GM18861 (cell line): ENCODE data around the gene SIPA1L3.
A peak's percentile ranks its signal among the peaks of the same experiment; 100 is the strongest.
"Not testable (repeated sequence)": the region's sequence is repeated elsewhere in the genome, so short reads cannot be mapped to it uniquely, and the experiment has no call there.

ENCODE experiments used
- ATAC-seq: cut with Tn5 transposase; IDR thresholded peaks from one replicate; pipeline ENCODE4 v1.9.1; 2021; ENCODE audit not compliant: unreplicated experiment

The SIPA1L3 gene

DNA sequence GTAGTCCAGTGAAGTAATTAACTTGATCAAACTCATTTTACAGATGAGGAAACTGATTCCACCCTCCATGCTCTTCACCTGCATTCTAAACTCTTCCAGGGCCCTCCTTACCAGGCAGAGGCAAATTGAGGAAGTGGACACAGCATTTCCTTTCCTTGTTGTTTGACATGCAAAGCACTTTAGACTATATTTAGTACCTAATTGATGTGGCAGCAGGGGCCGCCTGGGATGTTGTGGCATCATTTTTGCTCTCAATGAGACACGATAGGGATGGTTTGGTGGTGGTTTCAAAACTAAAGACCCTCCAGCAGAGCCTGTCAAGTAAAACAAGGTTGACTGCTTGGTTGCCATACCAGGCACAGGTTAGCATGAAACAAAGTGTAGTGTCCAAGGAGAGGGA lies 7.9 kb downstream of the SIPA1L3 start:
- peak; percentile 56 for ATAC-seq

DNA sequence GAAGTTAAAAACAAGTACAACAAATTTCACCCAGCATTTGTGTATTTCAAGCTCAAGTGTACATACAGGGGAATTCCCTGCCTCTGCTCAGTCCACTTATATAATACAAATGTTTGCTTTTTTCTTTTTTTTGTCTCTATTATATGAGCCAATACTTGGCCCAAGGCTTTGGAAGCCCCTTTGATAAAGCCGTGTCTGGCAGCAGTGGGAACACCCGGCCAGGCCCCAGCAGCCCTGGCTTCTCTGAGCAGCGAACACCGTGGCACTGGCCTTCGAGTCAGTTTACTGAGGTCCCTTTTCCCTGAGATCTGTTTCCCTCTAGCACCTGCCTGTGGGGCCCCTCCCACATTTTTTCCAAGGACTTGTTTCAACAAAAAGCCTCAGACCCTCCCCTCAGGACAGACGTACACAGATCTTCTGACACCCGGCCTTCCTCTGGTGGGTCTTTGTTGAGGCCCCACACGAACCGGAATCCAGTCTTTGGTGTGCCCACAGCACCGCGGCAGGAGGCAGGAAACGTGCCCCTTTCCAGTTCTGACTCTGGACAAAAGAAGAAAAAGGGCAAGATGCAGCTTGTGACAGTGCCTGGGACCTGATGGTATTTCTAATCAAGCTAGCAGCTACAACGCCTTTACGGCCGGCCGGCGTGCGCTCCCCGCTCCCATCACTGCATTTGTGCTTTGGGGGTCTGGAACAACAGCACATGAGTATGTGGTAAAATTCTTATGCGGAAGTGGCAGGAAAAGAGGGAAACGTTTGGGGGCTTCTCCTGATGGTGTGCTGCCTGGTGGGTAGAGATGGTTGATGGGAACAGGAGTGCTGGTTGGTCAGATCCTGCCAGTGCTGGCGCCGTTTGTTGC lies 13.8 kb downstream of the SIPA1L3 start:
- no peak for ATAC-seq

- ATAC-seq: not testable (repeated sequence)
These were observed 17.6 kb downstream of the SIPA1L3 start for GRCh38 chr19:37924573-37924972.

- ATAC-seq: no peak
These were observed 18.2 kb downstream of the SIPA1L3 start for GRCh38 chr19:37925212-37925611.

DNA sequence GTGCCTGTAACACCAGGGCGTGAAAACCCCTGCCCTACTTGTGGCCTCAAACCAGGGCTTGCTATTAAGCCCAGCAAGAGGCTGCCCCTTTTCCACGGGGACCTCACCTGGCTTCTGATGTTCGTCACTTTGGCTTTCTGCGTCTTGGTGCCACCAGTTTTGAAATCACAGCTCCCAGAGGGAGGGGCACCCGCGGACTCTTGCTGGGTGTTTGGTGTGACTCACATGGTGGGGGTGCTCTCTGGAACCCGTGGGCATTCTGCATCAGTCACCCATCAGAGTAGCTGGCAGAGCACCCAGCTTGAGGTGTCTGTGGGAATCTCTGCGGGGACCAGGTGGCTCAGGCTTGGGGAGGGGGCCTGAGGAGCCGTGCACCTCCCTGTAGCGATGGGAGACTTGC lies 19.2 kb downstream of the SIPA1L3 start:
- no peak for ATAC-seq

GRCh38 chr19:37926711-37927110 lies 19.7 kb downstream of the SIPA1L3 start:
- ATAC-seq: no peak

- peak; percentile 50 for ATAC-seq
These were observed 21.7 kb downstream of the SIPA1L3 start for GRCh38 chr19:37928527-37929286.

DNA sequence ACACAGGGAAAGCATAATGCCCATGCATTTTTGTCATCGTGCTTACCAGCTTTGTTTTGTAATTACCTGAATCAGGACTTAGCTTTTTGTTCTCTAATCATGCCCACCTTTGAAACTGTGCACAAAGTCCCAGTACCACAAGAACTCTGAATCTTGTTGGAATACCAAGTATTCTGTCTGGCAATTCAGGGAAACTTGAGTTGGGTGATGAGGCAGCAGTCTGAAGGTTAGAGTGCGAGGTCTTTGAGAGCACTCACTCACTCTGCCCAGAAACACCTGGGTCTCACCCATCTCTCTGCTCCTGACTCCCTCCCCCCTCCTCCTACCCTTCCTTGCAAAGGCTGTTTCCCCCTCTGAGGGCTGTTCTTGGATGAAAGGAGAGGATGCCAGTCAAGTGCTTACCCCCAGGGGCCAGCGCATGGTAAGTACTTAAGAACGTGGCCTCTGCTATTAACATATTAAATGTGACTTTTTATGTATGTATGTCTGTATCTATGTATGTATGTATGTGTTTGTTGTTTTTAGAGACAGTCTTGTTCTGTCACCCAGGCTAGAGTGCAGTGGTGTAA lies 22.4 kb downstream of the SIPA1L3 start:
- no peak for ATAC-seq

DNA sequence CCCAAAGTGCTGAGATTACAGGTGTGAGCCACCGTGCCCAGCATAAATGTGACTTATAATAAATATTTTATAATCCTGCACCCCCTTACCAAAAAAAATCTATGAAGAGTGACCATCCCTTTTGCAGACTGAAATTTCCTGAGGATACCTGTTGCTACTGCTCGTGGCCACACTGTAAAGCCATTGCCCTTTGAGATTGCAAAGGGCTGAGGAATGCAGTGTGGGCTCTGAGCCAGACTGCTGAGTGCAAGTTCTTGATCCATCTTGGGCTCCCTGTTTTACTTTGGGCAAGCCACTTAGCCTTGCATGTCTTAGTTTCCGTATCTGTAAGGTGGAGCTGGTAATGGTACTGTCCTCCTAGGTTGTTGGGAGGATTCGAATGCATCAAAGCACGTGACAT lies 23.4 kb downstream of the SIPA1L3 start:
- ATAC-seq: no peak

DNA sequence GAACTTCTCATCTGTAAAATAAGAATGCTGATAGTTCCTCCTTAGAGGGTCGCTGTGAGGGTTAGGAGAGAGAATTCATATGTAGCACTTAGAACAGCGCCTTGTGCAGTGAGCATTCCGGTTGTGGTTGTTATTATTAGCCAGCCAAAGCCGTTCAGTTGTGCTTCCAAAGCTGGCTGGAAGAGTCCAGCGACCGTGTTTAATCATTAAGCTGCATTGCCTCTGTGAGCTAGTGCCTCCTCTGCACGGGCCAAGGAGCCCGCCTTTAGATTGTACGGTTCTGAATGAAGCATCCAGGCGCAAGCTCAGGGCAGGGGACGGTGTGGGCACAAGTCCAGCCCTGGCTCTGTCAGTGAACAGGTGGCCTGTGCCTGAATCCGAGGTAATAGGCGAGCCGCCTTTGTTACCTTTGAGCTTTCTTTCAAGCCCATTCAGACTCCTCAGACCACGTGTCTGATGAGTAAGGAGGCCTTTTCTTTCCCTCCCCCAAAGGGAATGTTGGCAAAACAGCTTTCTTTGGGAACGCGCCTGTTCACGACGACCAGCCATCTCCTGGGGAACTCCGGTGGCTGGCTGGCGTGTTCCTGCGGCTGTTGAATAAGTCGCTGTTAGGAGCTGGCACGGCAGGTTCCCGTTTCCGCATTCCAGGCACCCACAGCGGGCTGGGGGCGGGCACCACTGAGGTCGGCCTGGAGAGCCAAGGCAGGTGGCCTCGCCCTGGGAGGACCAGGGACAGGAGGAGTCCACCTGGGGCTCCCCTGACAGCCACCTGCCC lies 25.1 kb downstream of the SIPA1L3 start:
- ATAC-seq: peak; percentile 35

DNA sequence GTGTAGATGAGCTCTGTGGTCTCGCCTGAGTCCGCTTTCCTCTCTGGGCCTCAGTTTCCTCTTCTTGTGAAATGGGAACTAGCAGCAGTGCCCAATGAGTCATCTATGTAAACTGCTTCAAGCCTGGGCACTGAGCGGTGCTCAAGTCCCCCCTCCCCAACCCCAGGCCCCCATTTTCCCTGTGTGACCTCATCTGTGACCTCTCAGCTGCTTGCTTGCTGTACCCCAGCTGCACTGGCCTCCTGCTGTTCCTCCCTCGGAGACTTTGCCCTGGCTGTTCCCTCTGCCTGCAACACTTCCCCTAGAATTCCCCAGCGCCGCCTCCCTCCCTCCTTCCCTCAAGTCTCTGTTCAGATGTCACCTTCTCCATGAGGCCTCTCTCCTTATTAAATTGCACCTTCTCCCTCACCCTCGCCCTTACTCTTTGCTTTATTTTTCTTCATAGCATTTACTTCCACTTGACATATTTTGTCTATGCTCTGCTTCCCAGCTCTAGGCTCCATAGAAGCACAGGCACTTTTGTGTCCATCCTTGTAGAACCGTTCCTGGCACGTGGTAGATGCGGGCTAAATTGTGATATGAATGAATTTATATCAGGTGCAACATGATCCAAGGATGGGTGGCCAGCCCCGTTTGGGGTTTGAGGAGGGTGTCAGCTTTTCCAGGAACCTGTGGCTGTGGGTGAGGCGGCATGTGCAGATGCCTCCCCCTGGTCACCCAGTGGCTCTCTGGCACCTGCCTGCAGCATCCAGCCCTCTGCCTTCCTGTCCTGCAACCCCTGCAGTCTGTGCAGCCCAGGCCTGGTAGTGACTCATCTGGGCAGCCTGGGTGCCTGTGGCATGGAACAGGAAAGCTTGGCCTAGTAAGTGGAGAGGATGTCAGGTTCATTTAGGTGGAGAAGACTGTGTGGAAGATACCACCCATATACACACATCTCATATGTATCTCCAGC lies 26.3 kb downstream of the SIPA1L3 start:
- no peak for ATAC-seq

GRCh38 chr19:37933937-37934358 lies 26.9 kb downstream of the SIPA1L3 start:
- no peak for ATAC-seq

DNA sequence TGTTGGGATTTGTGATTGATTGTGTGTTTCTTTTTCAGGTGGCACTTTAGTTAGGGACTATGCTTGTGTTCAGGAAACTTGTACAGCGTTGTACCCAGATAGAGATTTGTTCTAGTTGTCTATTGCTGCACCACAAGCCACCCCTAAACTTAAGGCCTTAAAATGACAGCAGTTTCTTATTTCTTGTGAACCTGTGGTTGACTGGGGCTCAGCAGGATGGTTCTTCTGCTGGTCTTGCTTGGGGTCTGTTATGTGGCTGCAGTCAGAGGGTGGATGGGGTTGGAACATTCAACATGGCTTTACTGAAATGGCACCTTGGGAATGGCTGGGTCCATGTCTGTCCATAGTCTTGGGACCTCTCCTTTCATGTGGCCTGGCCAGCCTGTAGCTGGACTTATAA lies 28.3 kb downstream of the SIPA1L3 start:
- ATAC-seq: no peak

- no peak for ATAC-seq
These were observed 29.2 kb downstream of the SIPA1L3 start for GRCh38 chr19:37936166-37936565.

- no peak for ATAC-seq
These were observed 29.9 kb downstream of the SIPA1L3 start for GRCh38 chr19:37936886-37937285.

GRCh38 chr19:37938353-37938752 lies 31.3 kb downstream of the SIPA1L3 start:
- ATAC-seq: no peak

DNA sequence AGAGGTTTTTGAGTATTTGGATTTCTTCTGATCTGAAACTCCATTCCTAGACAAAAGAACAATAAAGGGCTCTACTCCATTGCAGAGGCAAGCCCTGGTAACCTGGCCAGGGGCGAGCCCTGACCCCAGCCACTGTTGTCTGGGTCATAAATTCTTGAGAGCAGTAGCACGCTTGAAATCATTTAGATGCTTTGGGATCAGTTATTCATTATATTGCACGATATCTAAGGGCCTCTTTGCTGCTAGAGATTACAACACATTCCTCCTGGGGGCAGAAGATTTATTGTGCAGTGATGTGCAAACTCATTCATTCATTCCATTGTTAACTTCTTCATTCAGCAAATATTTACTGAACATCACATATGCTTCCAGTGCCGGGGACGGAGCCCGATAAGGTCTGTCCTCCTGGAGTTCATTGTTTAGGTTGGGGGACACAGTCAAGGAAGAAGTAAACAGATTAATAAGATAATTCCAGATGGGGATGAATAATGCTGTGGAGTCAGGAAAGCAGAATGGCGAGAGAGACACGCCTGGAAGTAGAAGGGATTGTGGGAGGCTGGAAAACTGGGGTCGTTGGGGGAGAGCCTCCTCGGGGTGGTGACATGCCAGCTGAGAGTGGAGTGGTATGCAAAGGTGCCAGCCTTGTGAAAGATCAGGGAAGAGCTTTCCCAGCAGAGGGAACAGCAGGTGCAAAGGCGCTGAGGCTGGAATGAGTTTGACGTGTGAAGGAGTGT lies 34.9 kb downstream of the SIPA1L3 start:
- ATAC-seq: no peak

DNA sequence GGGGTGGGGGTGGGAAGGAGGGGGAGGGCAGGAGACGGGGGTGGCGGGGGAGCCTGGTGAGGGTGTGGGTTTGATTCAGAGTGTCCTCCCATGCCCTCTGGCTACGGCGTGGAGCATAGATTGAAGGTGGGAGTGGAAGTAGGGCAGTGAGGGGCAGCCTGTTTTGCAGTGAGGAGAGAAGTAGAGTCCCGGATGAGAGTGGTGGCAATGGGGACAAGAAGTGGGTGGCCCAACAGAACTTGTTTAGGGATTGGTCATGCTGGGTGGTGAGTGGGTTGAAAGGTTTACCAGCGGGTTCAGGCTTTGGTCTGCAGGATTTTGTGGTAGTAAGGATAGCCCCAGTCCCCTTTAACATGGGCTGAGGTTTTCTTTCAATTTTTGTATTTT lies 35.5 kb downstream of the SIPA1L3 start:
- ATAC-seq: no peak

DNA sequence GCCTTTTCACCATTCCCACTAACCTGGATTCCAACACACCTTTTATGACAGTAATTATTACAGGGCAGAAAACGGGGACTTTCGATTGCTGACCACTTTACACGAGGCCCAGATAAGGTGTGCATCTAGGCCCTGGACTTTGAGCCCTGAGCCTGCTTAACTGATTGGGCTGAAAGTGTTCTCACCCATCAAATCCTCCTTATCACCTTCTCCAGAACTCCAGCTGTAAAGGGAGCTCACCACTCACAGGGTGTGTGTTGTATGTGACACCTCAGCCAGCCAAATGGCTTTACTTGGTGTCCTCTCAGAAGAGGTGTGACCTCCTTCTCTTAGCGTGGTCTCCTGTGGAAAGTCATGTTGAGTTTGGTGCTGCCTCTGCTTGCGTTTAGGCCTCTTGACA lies 36.5 kb downstream of the SIPA1L3 start:
- ATAC-seq: no peak
